Activated CD8-positive, alpha-beta T cell treated with anti-CD3 and anti-CD28 coated beads for 36 hours (primary cell): ENCODE results near the gene LRP6. TPM values are rescaled to one million over a fixed set of nuclear protein-coding genes. Genes with fewer than 3 reads are reported as not detected.

ENCODE experiments used
- ATAC-seq: fragments of 200-7000 bp; cut with Tn5 transposase; one replicate; pipeline ENCODE4 v1.10.0; 2021; ENCODE audit warnings: mild to moderate bottlenecking, moderate library complexity
- CTCF ChIA-PET: fragments of 350-600 bp; sonication (Branson Sonifier 250); formaldehyde crosslinking; loops from one replicate; lab custom pipeline; 2021; ENCODE audit warnings: antibody characterized with exemption; lab: Charles Lee
- POLR2A ChIA-PET: fragments of 350-600 bp; sonication (Branson Sonifier 250); formaldehyde crosslinking; loops from one replicate; lab custom pipeline; 2021; ENCODE audit warnings: antibody characterized with exemption; lab: Charles Lee
- DNase-seq: peaks from one replicate; pipeline ENCODE4 v3.0.0-alpha.2; 2020
- H3K27ac Mint-ChIP-seq: one replicate; pipeline ENCODE4 v1.8.0; 2021; ENCODE audit warnings: mild to moderate bottlenecking, mixed read lengths
- H3K27me3 Mint-ChIP-seq: one replicate; pipeline ENCODE4 v1.8.0; 2021; ENCODE audit warnings: mixed read lengths
- H3K36me3 Mint-ChIP-seq: one replicate; pipeline ENCODE4 v1.8.0; 2021; ENCODE audit warnings: low read depth, mixed read lengths
- H3K4me1 Mint-ChIP-seq: one replicate; pipeline ENCODE4 v1.8.0; 2021; ENCODE audit warnings: low read depth, mixed read lengths
- H3K4me3 Mint-ChIP-seq: one replicate; pipeline ENCODE4 v1.8.0; 2021; ENCODE audit warnings: mild to moderate bottlenecking, moderate library complexity, mixed read lengths
- H3K9me3 Mint-ChIP-seq: one replicate; pipeline ENCODE4 v1.8.0; 2021; ENCODE audit warnings: mixed read lengths
- intact Hi-C: fragments of 100-400 bp; cut with micrococcal nuclease; formaldehyde crosslinking; loops from one replicate; pipeline ENCODE4 v1.10.0; 2022
- total RNA-seq, 2 experiments: library from RNA; stranded (reverse); gene quantifications; one replicate each; pipeline ENCODE4 v1.2.3, GENCODE V29; 2021
- TF ChIP-seq, protein P1 (sequence below): fragments of 200-600 bp; IDR thresholded peaks from one replicate; pipeline ENCODE4 v1.8.0; 2022; ENCODE audit warnings: antibody characterized with exemption, mild to moderate bottlenecking

LRP6 gene
- total RNA-seq, 2 experiments from 2014 or later = 1.3 to 2.0 TPM

DNA sequence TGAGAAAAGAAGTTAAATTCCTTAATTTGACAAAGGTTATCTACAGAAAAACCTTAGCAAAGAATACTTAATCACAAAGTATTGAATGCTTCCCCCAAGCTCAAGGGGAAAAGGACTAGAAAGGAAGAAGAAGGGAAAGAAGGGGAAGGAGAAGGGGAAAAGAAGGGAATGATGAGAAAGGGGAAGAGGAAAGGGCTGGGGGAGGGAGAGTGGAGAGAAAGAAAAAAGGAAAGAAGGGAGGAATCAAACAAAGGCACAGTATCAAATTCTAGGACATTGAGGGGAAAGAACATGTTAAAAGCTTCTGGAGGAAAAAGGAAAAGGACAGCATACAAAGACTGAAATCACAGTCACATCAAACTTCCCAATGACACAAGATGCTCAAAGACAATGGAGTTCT lies 125.8 kb downstream of the LRP6 start:
- H3K36me3 Mint-ChIP-seq = no peaks in the 10 kb centered on the region
- intact Hi-C loops = no loop called here
- ChIA-PET CTCF (interaction anchor here (1.3 kb wide), 1 partner anchor 13 kb away, joined by 4 read pairs; no protein-coding TSS in a partner anchor), POLR2A (no interaction called here)
- H3K27ac Mint-ChIP-seq = no peak overlapping the region
- ATAC-seq (no peak), DNase-seq (no peak)
- TF ChIP-seq, protein P1, sequence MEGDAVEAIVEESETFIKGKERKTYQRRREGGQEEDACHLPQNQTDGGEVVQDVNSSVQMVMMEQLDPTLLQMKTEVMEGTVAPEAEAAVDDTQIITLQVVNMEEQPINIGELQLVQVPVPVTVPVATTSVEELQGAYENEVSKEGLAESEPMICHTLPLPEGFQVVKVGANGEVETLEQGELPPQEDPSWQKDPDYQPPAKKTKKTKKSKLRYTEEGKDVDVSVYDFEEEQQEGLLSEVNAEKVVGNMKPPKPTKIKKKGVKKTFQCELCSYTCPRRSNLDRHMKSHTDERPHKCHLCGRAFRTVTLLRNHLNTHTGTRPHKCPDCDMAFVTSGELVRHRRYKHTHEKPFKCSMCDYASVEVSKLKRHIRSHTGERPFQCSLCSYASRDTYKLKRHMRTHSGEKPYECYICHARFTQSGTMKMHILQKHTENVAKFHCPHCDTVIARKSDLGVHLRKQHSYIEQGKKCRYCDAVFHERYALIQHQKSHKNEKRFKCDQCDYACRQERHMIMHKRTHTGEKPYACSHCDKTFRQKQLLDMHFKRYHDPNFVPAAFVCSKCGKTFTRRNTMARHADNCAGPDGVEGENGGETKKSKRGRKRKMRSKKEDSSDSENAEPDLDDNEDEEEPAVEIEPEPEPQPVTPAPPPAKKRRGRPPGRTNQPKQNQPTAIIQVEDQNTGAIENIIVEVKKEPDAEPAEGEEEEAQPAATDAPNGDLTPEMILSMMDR = no peak
- no peaks in the 10 kb centered on the region for H3K27me3 Mint-ChIP-seq
- no peak overlapping the region for H3K4me3 Mint-ChIP-seq
- H3K9me3 Mint-ChIP-seq = no peaks in the 10 kb centered on the region
- H3K4me1 Mint-ChIP-seq = no peaks in the 10 kb centered on the region

DNA sequence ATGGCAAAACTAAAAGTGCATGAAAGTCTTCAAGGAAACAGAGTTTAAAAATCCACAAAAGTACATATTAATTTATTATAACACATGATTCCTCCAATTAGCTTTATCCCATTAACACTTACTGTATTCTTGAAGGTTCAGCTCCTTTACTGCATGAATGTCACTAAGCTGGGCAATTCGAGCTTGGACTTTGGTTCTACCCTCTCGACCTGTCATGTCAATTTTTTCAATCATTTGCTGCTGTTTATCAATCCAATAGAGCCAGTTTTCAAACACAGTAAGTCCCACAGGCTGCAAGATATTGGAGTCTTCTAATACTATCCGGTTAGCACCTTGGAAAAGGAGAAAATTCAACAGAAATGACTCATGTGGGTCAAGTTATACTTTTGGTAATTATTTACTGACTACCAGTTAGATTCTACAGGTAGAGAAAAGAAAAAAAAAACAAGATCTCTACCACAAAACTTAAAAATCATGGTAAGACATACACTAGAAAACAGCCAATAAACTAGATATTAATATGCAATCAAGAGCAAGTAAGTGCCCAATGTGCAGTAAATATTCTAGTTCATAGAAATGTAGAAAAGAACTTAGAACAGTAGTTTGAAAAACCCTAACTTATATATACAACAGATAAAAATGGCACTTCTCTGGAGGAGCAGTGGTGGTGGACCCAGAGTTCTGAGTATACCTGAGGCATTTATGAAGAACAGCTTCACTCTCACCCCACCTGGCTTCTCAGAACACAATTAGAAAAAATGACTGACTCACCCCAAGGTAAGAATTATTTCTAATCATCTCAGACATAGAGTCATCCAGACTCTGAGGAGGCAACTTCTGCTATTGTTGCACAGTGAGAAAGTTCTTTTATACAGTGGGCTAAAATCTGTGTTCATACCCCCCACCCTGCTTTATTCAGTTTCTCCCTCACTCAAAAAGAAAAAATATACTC lies 128.4 kb downstream of the LRP6 start:
- ATAC-seq (no peak), DNase-seq (no peak)
- no peak overlapping the region for H3K27ac Mint-ChIP-seq
- TF ChIP-seq, protein P1 = no peak
- no peaks in the 10 kb centered on the region for H3K9me3 Mint-ChIP-seq
- no peak overlapping the region for H3K4me3 Mint-ChIP-seq
- CTCF ChIA-PET = no interaction called here
- intact Hi-C loops = no loop called here
- H3K27me3 Mint-ChIP-seq = peaks cover 2% of the 10 kb centered on the region
- POLR2A ChIA-PET = interaction anchor here (0.6 to 0.8 kb wide), 2 partner anchors 38 to 987 kb away, joined by 3 to 6 read pairs; no protein-coding TSS in a partner anchor
- no peaks in the 10 kb centered on the region for H3K36me3 Mint-ChIP-seq
- no peaks in the 10 kb centered on the region for H3K4me1 Mint-ChIP-seq

DNA sequence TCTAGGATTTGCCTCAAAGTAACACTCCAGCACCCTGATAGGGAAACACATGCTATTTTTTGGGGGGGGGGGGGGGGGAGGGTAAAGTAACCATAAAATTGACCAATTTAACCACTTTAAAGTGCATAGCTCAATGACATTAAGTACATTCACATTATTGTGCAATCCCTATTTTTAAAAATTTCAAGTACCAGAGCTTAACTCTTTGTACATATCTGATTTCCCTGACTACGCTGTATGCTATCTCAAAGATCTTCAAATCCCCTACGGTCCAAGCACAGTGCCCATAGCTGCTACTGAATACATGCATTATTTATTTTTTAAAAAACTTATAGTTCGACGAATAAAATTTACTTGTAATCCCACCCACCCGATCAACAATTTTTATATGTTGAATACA lies 133.1 kb downstream of the LRP6 start:
- Mint-ChIP-seq H3K4me1 (no peaks in the 10 kb centered on the region), H3K4me3 (no peak overlapping the region), H3K27ac (no peak overlapping the region), H3K27me3 (peaks cover 4% of the 10 kb centered on the region), H3K9me3 (no peaks in the 10 kb centered on the region), H3K36me3 (no peaks in the 10 kb centered on the region)
- intact Hi-C loops = no loop called here
- TF ChIP-seq, protein P1 = no peak
- ChIA-PET POLR2A (no interaction called here), CTCF (interaction anchor here (1.0 kb wide), 1 partner anchor 20 kb away, joined by 4 read pairs; no protein-coding TSS in a partner anchor)
- ATAC-seq = no peak
- DNase-seq = no peak

DNA sequence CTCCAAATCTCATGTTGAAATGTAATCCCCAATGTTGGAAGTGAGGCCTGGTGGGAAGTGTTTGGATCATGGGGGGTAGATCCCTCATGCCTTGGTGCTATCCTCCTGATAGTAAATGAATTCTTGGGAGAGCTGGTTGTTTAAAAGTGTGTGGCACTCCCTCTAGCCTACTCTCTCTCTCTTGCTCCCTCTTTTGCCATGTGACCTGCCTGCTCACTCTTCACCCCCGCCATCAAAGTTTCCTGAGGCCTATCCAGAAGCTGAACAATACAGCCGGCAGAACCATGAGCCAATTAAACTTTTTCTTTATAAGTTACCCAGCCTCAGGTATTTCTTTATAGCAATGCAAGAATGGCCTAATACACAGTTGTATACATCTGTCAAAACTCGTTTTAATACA lies 133.6 kb downstream of the LRP6 start:
- ATAC-seq (no peak), DNase-seq (no peak)
- Mint-ChIP-seq H3K27ac (no peak overlapping the region), H3K9me3 (no peaks in the 10 kb centered on the region), H3K36me3 (no peaks in the 10 kb centered on the region), H3K27me3 (peaks cover 4% of the 10 kb centered on the region), H3K4me1 (no peaks in the 10 kb centered on the region), H3K4me3 (no peak overlapping the region)
- ChIA-PET CTCF (interaction anchor here (1.0 kb wide), 1 partner anchor 21 kb away, joined by 4 read pairs; no protein-coding TSS in a partner anchor), POLR2A (no interaction called here)
- TF ChIP-seq, protein P1 = no peak
- intact Hi-C loops = no loop called here

DNA sequence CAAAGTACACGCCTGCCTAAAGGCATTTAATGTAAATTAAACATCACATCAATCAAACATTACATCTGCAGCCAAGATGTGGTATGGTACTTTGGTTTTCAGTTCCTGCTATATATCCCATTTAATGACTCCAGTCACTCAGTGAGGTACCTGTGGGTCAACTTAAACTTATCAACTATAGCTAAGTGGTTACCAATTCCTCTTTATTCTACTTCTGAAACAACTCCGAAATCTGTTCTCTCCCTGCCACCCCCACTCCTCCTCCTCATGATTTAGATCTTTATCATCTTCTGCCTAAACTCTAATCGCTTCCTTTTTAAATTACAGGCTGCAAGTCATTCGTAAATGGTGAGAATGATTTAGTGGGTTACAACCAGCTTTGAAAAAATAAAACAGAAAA lies 138.2 kb downstream of the LRP6 start:
- H3K27me3 Mint-ChIP-seq = peaks cover 2% of the 10 kb centered on the region
- no peaks in the 10 kb centered on the region for H3K36me3 Mint-ChIP-seq
- CTCF ChIA-PET = no interaction called here
- H3K4me3 Mint-ChIP-seq = no peak overlapping the region
- no peaks in the 10 kb centered on the region for H3K9me3 Mint-ChIP-seq
- POLR2A ChIA-PET = no interaction called here
- ATAC-seq (no peak), DNase-seq (no peak)
- TF ChIP-seq, protein P1 = no peak
- H3K27ac Mint-ChIP-seq = no peak overlapping the region
- H3K4me1 Mint-ChIP-seq = no peaks in the 10 kb centered on the region
- intact Hi-C loops = no loop called here
